Neural progenitor cell (in vitro differentiated cells): ENCODE results near the gene DPH5.

Experiments
- CTCF ChIP-seq: fragments of 200-600 bp; sonication (generic); IDR thresholded peaks from 2 replicates; pipeline ENCODE4 v1.5.1; 2017; ENCODE audit warnings: antibody characterized with exemption, mild to moderate bottlenecking
- EZH2 ChIP-seq: fragments of 200-600 bp; sonication (generic); IDR thresholded peaks from 2 replicates; pipeline ENCODE4 v1.6.1; 2017; ENCODE audit warnings: antibody characterized with exemption, mild to moderate bottlenecking, moderate library complexity

- TF ChIP-seq CTCF (no peak), EZH2 (no peak)
Measured at GRCh38 chr1:101071470-101071891, 45.9 kb upstream of the DPH5 start.
